AG20443 (cell line): ENCODE measurements around the gene ERC2.
"Not testable (repeated sequence)": the region's sequence is repeated elsewhere in the genome, so short reads cannot be mapped to it uniquely, and the experiment has no call there.

Experiments used
- DNase-seq: peaks from one replicate; pipeline ENCODE4 v3.0.0; 2012; ENCODE audit warnings: low spot score, mixed read lengths

Gene ERC2

DNA sequence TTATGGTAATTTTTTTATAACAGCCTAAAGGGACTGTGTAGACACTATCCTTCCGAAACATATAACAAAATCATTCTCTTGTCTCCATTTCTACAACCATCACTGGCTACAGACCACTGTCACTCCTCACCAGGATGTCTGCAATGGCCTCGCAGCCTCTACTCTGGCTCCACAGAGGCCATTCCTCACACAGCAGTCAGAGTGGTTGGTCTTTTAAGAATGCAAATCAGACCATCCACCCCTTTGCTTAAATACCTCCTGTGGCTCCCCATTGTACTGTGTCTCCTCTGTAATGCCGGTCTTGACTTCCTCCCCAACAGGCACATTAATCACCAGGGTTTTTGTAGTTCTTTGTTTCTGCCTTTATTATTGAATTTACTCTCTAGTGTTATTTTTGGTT, 344.8 kb downstream of the ERC2 start:
- DNase-seq = no peak

DNA sequence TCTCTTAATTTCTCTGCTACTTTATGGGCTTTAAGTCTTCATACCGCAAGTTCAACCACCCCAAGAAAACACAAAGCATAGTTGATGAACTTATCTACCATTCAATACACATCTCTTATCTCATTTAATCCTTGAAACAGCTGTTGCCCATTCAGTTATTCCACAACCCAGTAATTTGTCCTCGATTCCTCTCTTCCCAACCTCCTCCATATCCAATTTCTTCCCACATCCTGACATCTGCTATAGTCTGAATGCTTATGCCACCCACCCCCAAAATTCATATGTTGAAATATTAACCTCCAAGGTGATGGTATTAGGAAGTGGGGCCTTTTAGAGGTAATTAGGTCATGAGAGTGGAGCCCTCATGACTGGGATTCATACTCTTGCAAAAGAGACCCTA, 345.4 kb downstream of the ERC2 start:
- no peak for DNase-seq

DNA sequence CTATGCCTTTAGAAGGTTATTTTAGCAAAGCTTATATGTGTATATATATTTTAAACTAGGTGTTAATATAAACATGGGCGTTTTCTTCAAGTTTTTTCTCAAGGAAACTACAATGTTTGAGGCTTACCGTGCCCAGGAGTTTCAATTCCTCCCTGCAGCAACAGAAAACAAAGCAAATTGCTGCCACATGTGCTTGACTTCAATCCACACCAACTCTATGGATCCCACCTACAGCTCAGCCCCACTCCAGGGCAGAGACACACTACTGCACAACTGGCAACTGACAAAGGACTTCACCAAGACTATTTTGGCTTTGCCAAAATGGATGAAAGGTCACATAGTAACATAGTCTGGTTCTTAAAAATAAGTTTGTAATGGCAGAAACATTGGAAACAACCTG, 346.6 kb downstream of the ERC2 start:
- DNase-seq = no peak

DNA sequence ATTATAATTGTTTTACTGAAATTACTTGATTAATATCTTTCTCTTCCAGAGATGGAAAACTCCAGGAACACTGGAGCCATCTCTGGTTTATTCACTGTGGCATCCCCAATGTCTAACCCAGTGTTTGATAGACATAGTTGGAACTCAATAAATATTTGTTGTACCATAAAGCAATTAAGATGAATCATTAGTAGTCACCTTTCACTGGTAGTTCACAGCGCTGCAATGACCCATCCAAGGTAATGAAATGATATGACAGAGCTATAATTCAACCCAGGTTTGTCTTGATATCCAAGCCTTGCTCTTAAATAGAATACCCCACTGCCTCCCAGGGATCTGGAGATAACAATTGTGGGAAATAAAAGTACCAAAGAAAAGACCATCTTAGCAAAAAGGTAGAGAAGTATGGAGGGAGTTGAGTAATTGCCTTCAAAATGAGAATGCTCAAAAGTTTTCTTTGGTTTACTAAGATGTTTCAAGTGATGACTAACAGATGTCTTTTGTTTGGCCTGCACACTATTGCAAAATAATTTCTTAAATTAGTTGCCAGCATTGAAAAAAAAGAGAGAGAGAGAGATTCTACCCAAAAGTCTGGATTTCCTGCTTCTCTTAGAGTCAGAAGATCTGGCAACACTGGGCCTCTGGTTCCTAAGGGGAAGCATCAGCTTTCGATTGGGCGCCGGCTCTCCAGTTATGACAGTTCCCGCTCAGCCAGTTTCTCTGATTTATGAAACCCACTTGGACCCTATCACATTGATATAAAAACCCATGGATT, 348.5 kb downstream of the ERC2 start:
- DNase-seq = peak; percentile 77

DNA sequence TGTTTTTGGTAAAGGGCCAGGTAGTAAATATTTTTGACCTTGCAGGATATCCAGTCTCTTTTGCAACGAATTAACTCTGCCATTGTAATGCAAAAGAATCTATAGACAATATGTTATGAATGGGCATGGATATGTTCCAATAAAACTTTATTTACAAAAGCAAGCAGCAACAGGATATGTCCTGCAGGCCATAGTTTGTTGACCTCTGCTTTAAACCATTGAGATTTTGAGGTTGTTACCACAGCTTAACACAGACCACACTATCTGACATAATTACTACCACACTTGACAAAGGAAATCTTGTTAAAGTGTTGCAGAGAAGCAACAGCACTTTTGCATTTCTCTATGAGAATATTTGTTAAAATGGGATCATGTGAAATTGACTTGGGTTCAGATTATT, 349.3 kb downstream of the ERC2 start:
- no peak for DNase-seq

DNA sequence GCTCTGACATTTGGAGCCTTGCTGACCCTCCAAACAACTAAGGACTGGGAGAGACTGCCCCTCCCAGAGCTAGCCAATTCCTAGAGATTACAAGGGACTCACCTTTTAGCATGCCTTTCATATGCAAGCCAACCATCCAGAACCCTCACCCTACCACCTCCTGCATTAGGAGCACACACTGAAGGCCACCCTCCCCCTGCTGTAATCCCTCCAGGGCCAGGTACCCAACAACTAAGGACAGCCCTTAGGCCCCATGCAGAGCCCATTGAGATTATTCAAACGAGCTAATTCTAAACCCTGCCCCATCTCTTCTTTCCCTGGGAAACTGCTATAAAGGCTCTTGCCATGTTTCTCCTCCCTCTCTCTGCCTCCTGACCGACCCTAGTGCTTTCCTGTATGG, 352.6 kb downstream of the ERC2 start:
- DNase-seq = no peak

DNA sequence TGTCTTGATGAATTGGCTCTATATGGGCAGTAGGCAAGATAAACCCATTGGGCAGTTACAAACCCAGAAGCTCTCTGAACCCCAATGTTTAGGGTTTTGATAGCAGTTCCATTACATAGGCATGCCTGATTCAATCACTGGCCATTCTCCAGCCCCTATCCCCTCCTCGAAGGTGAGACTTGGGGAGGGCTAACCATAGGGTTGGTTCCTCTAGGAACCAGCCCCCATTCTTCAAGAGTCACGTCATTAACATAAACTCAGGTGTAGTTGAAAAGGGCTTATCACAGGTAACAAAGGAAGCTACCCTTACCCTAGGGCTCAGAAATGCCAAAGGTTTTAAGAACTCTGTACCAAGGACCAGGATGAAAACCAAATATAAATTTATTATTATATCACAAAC, 353.1 kb downstream of the ERC2 start:
- no peak for DNase-seq

DNA sequence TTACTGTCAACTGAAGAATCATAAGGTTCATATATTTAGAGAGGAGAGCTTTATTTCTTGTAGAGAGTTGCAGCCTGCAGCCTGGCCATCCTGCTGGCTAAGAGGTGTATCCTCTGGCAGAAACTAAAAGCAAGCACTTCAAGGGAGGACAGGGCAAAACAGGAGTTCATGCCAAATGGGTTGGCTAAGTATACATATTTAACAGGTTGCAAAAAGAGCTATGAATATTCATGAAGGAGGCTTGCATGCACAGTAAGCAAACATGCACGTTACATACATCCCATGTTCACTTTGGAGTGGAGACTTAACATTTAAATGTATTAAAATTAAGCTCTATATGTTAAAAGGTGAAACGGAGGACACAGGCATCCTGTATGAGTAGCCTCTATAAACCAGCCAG, 354.4 kb downstream of the ERC2 start:
- DNase-seq = no peak

DNA sequence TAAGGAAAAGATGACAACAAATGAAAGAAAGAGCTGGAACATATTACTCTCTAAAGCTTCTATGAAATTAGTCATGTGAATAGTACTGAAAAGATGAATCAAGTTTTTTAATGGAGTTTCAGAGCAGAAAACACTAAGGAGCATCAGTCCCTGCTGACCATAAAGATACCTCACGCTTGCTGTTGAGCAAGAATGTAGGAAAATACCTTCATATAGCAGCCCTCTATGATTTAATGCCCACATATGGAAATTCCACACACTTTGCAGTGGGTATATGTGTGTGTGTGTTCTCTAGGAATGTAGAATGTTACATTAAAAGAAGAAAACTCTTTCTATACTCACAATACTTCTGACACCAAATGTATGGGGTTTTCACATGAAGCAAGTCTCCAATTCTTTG, 355.0 kb downstream of the ERC2 start:
- DNase-seq = no peak

DNA sequence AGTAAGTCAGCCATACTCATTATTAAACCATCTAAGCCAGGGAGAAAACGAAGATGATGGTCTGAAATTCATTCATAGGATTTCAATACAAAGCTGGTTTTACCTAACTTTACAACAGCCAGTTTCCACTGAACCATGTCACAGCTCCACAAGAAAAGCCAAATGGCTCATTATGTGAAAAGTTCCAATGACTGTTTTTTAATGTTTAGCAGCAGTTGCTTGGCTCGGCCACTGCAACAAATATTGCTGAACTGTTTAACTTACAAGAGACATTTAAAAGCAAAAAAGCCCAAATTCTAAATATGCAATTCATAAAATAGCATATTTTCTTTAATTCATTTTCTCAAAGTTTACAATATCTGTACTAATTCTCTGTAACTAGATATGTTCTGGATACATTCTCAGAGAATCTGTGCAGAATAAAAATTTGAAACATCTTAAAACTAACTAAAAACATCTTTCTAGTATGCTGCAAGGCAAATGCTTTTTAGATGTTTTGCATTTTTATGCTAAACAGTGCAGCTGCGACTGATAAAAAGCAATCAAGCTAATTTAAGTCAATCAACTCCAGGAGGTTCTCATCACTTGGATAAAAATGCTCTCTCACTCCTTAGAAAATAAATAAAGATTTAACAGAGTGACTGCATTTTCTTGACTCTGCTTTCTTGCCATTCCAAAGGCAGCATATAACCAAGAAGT, 356.5 kb downstream of the ERC2 start:
- DNase-seq = no peak

DNA sequence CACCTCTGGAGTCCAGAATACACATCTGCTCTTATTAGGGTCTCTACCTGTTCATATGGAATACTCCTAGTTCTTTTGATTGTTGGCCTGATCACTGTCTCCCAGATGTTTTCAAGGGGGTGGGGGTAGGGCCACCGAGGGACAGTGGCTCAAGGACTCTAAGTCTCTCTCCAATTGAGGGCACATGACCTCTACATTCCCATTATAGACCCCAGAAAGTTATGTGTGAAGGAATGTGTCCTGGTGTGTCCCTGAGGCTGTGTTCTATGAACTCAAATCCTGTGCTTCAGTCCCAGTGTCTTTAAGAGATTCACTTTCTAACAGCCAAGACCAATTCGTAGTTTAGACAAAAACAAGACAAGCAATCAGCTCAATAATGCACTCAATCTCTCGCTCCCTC, 357.4 kb downstream of the ERC2 start:
- no peak for DNase-seq

DNA sequence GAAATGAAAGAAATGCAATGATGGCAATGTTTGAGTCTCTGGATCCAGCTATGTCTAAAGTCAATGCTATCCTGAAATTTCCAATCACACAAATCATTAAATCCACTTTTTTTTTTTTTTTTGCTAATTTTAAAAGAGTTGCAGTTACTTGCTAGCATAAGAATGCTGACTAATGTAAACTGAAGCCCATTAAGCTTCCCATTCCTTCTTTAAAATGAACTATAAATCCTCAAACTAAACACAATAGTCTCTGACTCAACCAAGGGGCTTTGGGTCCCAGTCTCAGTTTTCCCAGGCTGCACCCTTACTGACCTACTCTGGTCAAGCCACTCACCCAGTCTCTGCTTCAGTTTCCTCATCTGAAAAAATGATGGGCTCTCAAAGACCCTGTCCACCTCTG, 361.1 kb downstream of the ERC2 start:
- DNase-seq = no peak

DNA sequence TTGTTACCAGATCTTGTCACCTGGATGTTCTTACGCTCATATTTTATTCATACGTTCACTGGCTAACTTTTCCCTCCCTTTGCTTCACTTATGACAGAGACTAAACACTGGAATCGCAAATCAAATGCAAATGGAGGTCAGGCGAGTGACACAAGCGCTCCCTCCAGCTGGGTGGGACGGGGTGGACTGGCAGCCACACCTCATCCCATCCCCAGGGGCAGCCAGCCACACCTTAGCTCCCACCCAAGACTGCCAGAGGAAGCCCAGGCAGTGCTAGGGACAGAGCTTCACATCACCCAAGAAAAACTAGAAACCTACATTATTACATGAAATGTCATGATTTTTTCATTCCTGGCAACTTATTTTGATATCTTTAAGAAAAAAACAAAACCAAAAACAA, 366.2 kb downstream of the ERC2 start:
- DNase-seq = no peak

DNA sequence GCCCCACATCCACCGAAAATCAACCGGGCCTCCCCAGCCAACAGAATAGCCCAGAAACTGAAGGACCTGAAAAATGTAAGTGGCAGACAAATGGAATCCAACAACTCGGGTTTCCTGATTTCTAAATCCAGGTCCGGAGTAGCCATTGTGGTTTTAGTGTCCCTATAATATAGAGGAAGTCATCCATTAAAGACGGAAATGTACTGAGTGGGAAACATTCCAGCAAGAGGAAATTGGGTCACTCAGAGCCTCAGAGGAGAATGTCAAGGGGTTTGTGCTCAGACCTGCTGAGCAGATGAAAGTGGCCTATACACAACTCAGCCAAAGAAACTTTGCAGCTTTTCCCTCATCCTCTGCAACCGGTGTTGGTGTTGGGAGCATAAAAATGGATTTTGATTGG, 366.7 kb downstream of the ERC2 start:
- DNase-seq = no peak

DNA sequence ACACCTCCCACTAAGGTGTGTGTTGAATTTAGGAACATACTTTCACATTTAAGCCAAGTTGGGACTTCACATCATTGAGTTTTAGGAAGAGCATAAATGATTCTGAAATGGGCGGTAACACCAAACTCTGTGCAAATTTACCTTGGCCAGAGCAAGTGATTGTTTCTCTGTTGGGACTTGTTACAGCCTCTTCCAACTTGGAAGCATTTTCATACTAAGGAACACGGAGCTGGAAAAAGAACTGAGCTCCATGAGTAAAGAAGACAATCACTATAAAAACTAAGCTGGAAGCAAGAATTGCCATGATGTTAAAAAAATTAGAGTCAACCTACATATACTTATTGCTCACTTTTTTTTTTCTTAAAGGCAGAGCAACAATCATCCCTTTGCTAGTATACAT, 371.3 kb downstream of the ERC2 start:
- DNase-seq = no peak

DNA sequence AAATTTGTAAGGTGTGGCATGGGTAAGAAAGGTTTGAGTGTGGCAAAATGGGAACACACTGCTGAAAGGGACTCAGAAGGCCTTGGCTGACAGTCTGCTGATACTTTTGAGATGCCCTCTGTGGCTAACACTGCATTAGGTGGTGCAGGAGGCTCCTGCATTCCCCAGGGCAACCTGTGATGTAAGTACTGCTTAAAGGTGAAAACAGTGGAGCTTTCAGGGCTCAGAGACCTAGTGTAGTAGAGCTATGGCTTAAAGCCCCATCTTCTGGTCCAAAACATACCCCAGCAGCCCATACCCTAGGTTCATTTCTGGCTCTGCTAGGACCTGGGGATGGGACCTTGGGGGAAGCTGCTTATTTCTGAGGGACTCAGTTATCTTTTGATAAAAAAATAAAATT, 374.1 kb downstream of the ERC2 start:
- DNase-seq = no peak

DNA sequence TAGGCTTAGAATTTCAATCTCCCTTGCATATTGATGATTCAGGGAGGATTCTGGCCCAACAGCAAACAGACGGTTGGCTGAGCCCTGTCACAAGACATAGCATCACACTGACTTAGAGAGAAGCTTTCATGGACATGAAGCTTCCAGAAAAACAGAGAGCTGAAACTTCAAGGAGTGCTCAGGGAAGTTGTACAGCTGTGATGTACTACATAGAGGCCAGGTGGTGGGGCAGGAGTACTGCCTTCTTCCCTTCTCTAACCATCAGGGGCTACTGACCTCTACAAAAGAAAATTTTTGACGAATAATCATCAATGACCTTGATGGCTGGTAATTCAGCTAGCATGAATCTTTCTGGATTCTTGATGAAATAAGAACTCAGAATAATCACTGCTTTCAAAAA, 378.5 kb downstream of the ERC2 start:
- DNase-seq = no peak

DNA sequence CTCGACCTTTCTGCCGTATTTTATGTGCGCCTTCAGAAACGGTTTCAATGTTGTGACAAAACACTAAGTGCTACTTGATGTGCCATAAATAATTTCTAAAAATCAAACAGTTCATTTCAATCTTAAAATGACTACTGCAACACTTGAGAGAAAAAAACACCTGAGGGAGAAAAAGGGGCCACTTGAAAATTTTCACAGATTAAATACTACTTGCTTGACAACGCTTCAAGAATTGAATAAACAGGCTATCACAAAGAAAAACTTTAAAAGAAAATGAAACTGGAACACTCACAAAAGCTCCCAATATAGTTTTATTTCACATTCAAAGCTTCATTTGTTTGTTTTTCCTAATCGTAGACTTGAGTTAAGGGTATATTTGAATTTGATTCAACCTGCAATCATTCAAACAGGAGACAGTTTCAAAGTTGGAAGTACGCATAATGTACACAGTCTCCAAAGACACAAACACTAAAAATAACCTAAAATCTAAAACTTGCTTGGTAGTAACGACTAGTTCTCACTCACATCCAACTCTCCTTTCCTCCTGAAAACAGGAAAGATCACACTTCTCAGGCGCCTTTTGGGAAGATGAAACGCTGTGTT, 380.7 kb downstream of the ERC2 start:
- DNase-seq = no peak

DNA sequence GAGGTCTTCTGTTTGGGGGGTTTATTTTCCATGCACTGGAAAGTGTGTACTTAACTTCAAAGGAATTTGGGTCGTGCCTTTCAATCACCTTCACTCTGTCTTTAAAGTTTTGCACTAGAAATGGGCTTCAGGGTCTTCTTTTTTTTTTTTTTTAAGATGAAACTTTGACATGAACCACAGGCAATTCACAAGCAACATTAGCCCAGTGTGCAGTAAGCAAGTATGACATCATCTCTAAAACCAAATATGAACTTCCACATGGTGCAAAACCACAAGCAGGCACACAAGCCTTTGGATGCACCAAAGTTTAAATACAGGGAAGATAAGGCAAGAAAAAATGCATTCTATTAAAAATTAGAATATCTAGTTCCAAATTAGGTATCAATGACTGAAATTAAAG, 381.9 kb downstream of the ERC2 start:
- peak; percentile 59 for DNase-seq

DNA sequence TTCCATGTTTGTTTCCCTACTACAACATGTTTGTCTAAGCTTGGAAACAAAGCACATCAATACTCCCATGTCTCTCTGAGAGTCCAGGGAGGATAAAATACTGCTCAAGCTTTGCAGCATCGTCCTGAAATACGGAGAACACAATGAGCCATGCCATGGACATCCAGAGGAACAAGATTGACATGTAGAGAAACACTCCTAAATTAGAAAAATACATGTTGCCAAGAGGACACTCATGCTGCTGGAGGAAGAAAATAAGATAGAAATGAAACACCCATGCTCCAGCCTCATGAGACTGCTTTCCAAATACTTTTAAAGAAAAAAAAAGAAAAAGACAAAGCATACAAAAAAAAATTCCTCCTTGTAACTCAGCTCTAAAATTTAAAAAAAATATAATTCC, 387.0 kb downstream of the ERC2 start:
- DNase-seq = no peak

DNA sequence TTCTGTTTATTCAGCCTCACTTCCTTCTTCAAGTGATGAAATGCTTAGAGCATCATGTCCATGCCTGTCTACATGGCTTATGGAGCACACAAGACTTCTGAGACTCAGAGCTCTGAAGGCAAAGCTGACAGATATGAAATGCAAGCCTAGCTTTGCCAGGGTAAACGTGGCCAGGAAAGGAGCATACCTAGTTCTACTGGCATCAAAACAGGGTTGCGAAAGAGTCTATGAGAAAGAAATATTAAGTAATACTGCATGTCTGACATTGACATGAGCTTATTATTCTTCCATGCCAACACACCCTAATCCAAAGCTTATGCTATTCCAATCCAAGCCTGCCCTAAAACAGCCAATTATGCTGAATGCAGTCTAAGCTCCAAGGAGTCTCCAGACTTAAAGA, 391.5 kb downstream of the ERC2 start:
- DNase-seq = no peak

DNA sequence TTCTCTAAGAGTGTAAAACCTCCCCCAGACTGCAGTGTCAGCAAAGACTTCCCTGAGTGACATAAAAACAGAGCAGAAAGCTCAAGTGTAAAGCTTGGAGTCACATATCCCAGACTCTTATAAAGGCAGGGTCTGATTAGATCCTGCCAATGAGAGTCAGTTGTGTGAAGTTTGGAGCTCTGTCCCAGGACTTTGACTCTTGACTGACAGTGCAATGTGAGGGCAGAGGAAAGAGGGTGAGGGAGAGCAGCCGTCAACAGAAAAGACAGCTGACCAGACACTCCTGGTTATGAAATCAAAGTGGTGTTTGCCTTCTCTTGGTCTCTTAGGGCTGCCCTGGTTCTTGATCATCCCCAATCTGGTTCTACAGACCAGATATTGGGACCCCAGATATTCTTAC, 393.2 kb downstream of the ERC2 start:
- no peak for DNase-seq

DNA sequence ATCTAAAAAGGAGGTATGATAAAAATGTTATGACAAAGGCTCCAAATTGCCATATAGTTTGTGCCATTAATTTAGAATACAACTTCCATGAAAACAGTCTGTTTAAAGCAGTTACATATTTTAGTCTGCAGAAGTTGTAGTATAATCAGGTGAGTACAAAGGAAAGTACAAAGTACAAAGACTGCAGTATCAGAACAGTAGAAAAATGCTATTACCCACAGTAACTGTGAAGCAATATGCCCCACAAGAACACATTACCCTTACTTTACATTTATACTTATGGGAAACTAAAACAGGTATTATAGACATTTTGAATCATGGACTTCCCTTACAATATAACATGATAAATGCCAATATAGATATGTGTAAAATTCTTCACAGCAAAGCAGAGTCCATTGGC, 398.5 kb downstream of the ERC2 start:
- no peak for DNase-seq

DNA sequence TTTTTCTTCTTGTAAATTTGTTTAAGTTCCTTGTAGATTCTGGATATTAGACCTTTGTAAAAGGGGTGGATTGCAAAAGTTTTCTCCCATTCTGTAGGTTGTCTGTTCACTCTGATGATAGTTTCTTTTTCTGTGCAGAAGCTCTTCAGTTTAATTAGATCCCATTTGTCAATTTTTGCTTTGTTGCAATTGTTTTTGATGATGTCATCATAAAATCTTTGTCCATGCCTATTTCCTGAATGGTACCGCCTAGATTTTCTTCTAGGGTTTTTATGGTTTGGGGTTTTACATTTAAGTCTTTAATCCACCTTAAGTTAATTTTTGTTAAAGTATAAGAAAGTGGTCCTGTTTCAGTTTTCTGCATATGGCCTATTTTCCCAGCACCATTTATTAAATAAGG, 401.9 kb downstream of the ERC2 start:
- not testable (repeated sequence) for DNase-seq
